DND-41 (cell line): ENCODE results near the gene GPR39.

Experiments
- CTCF ChIP-seq: IDR thresholded peaks from 2 replicates; pipeline ENCODE4 v1.5.1; 2012; ENCODE audit warnings: borderline replicate concordance, low read length, moderate library complexity, mild to moderate bottlenecking; ENCODE audit not compliant: poor library complexity, severe bottlenecking; ENCODE audit errors: extremely low read depth
- EZH2 ChIP-seq: IDR thresholded peaks from 3 replicates; pipeline ENCODE4 v1.6.1; 2012; ENCODE audit warnings: borderline replicate concordance, low read depth, mild to moderate bottlenecking, moderate library complexity, low read length, inconsistent platforms; ENCODE audit not compliant: severe bottlenecking

GRCh38 chr2:132522901-132523300 is 106.3 kb downstream of the GPR39 start:
- TF ChIP-seq CTCF (no peak), EZH2 (no peak)
